Naive thymus-derived CD8-positive, alpha-beta T cell (primary cell): Measurements from ENCODE around the gene ICAM3. TPM values are rescaled to one million over a fixed set of nuclear protein-coding genes. Genes with fewer than 3 reads are reported as not detected.

ENCODE experiments used
- ATAC-seq, 2 donors: fragments of 150-1000 bp; cut with Tn5 transposase in 1 of 2; sonication (Bioruptor Pico), chemical (Tn5 transposase) in 1 of 2; 1 replicate in 1 of 2; 2 replicates in 1 of 2; pipeline ENCODE4 v1.10.0; 2021; ENCODE audit warnings: mild to moderate bottlenecking in 2 of 2, moderate library complexity in 2 of 2
- POLR2A ChIA-PET: fragments of 350-600 bp; sonication (Branson Sonifier 250); formaldehyde crosslinking; loops from one replicate; lab custom pipeline; 2021; ENCODE audit warnings: antibody characterized with exemption; lab: Charles Lee
- DNase-seq, 10 donors: peaks; one replicate each; pipeline versions ENCODE4 v3.0.0 to v3.0.0-alpha.2; 2020 to 2022
- H3K27ac Mint-ChIP-seq, 10 donors: one replicate each; pipeline ENCODE4 v1.8.0; 2020 to 2022; ENCODE audit warnings: mild to moderate bottlenecking in 10 of 10, mixed read lengths in 10 of 10, moderate library complexity in 4 of 10, inconsistent platforms in 1 of 10
- H3K27me3 Mint-ChIP-seq, 5 donors: one replicate each; pipeline ENCODE4 v1.8.0; 2021 to 2022; ENCODE audit warnings: mixed read lengths in 5 of 5
- H3K36me3 Mint-ChIP-seq, 3 donors: one replicate each; pipeline ENCODE4 v1.8.0; 2020 to 2022; ENCODE audit warnings: mixed read lengths in 3 of 3, mild to moderate bottlenecking in 2 of 3, inconsistent platforms in 1 of 3
- H3K4me1 Mint-ChIP-seq, 4 donors: one replicate each; pipeline ENCODE4 v1.8.0; 2021 to 2022; ENCODE audit warnings: mixed read lengths in 4 of 4
- H3K4me3 Mint-ChIP-seq, 10 donors: one replicate each; pipeline ENCODE4 v1.8.0; 2020 to 2022; ENCODE audit warnings: mild to moderate bottlenecking in 10 of 10, mixed read lengths in 10 of 10, moderate library complexity in 6 of 10, inconsistent platforms in 1 of 10
- H3K9me3 Mint-ChIP-seq, 9 donors: one replicate each; pipeline ENCODE4 v1.8.0; 2020 to 2022; ENCODE audit warnings: mixed read lengths in 9 of 9, mild to moderate bottlenecking in 3 of 9, inconsistent platforms in 1 of 9, moderate library complexity in 1 of 9
- polyA plus RNA-seq, 3 donors: library from polyadenylated mRNA; unstranded; fragments of 300-500 nt; fragmentation: Illumina TruSeq; gene quantifications; one replicate each; pipeline ENCODE4 v1.2.3, GENCODE V29; 2021
- total RNA-seq, 8 experiments: library from RNA in 2 of 8; stranded (reverse) in 2 of 8; gene quantifications; one replicate each; pipeline ENCODE4 v1.2.3 and lab custom pipeline; 2021 to 2026

Gene ICAM3
- total and polyA plus RNA-seq, 5 experiments from 2014 or later: 122 to 229 (median 214) TPM

DNA sequence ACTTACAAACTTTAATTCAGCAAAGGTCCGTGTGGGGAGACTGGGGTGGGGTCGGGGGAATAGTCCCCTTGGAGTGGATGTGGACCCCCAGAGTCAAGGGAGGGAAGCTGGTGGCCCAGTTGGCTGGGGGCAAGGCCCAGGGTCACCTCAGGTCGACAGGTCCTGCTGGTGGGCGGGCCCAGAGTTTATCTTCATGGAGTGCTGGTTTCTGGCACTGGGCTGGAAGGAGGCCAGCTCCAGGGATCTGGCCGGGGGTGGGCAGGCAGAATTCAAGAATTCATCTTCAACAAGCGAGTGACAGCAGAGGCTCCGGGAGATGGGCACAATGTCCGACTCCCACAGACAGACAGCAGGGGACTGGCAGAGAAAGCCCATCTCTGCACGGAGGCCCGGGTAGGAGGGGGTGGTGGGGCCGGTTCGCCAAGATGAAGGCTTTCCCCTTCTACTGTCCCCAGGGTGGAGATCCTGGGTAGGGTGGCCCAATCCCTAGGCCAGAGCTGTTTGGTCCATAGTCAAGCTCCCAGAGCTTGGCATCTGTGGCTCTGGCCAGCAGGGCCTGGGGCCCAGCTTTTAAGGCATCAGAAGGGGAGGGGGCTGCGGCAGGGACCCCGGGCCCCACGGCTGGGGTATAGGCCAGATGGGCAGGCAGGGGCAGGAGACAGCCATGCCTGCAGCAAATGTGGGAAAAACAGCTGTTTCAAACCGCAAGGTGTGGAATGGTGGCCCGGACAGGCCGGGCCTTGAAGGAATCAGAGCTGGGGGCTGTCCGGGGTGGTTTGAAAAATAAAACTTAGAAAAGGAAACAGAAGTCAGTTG lies 23.0 kb downstream of the ICAM3 start:
- POLR2A ChIA-PET: interaction anchor here (0.6 to 1.6 kb wide), 5 partner anchors 27 to 333 kb away, joined by 3 to 7 read pairs (median 3); partner anchors contain the start of gene ICAM5
- ATAC-seq: no peak
- Mint-ChIP-seq H3K4me3 (peak overlapping the region; percentile 83 to 93 (median 90)), H3K27ac (peak overlapping the region; percentile 58 to 97 (median 84)), H3K4me1 (peaks cover 4 to 24% (median 16%) of the 10 kb centered on the region in 4 donors), H3K27me3 (no peaks in the 10 kb centered on the region), H3K9me3 (no peaks in the 10 kb centered on the region), H3K36me3 (peaks cover 0 to 38% (median 8%) of the 10 kb centered on the region in 3 donors)
- DNase-seq: no peak

DNA sequence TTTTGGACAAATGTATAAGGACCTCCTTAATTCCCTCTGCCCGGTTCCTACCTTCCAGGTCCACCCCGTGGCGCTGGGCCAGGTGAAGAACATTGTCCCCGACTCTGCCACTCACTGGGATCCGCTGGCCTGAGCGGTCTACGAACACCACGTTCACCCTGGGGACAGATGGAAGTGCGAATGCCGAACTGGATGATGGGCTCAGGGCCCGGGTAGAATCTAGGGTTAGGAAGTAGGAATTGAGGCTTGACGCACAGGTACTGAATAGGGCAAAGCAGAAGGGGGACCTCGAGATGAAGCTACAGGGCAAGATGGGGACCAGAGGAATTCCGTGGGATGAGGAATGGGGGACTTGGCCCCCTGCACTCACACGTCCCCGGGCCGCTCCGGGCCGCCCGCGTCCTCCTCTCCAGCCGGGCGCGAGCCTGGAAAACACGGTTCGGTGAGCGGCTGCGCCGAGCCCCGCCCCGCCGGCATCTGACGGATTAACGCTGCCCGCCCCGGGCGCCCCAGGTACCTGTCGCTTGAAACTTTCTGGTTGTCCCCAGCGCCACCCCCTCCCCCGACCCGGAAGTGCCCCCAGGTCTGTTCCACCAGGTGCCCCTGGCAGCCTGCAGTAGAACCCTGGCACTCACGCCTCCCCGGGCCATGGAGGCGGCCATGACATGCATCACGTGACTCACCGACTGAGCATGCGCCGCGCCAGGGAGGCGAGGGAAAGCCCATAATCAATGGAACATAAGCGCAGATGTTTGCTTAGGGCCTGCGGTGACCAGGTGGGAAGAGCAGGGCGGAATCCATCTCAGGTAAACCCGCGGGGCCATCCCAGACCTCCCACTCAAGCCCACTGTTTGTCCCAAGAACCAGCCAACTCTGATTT lies 23.8 kb downstream of the ICAM3 start, which contains the start of gene FDX2:
TSS of gene FDX2 (minus strand) at position 681 of the 880 bp plus-strand sequence. CDS start at position 662, 19 bp downstream.
- no peaks in the 10 kb centered on the region for H3K27me3 Mint-ChIP-seq
- POLR2A ChIA-PET: interaction anchor here (0.5 to 1.6 kb wide), 6 partner anchors 26 to 81 kb away, joined by 3 to 7 read pairs (median 4); partner anchors contain the start of gene ICAM5
- ATAC-seq: peak; percentile 91 to 94

DNA sequence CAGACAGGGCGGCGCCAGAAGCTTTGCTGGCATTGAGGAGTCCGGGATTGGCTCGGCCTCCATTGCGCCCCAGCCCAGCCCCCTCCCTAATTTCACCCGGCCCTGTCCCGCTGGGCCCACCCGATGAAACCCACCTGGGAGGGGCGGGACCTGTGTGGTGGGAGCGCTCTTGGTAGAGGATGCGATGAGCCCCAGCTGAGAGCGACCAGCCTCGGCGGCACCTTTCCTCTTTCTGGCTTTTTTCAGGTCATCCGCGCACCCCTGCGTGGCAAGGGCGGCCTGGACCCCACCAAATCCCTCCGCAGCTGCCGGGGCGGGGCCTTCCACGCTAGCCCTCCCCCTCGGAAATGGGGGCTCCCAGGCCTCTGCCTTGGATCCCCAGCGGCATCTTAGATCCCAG lies 30.0 kb downstream of the ICAM3 start, which contains the start of gene ZGLP1:
TSS of gene ZGLP1 (minus strand) at position 393 of the 400 bp plus-strand sequence.
- DNase-seq (no peak), ATAC-seq (no peak)
- Mint-ChIP-seq H3K27me3 (no peaks in the 10 kb centered on the region), H3K4me3 (no peak within 1 kb of the TSS), H3K9me3 (no peaks in the 10 kb centered on the region), H3K4me1 (peaks cover 0 to 7% (median 2%) of the 10 kb centered on the region in 4 donors), H3K27ac (peak within 1 kb of the TSS in 1 of 10 donors; percentile 24), H3K36me3 (peaks cover 0 to 8% (median 0%) of the 10 kb centered on the region in 3 donors)
- POLR2A ChIA-PET: interaction anchor here (0.7 kb wide), 1 partner anchor 251 kb away, joined by 4 read pairs; no protein-coding TSS in a partner anchor

More for the DNA sequence above, 23.8 kb downstream of the ICAM3 start, which contains the start of gene FDX2:
- Mint-ChIP-seq H3K27ac (peak within 1 kb of the TSS; percentile 71 to 97 (median 87)), H3K9me3 (no peaks in the 10 kb centered on the region), H3K4me3 (peak within 1 kb of the TSS; percentile 83 to 93 (median 90)), H3K36me3 (peaks cover 0 to 44% (median 8%) of the 10 kb centered on the region in 3 donors), H3K4me1 (peaks cover 4 to 24% (median 16%) of the 10 kb centered on the region in 4 donors)
- DNase-seq: peak; percentile 82 to 95 (median 87)

DNA sequence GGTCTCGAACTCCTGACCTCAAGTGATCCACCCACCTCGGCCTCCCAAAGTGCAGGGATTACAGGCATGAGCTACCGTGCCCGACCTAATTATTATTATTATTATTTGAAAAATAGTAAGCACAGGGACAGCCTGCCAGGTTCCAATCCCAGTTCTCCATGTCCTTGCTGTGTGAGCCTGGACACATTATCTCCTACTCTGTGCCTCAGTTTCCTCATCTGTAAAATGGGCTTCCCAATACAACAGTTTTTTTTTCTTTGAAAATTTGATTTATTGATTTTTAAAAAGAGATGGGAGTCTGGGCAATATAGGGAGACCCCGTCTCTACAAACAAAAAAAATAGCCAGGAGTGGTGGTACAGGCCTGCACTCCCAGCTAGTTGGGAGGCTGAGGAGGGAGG lies 33.1 kb downstream of the ICAM3 start:
- Mint-ChIP-seq H3K27ac (no peak overlapping the region), H3K9me3 (no peaks in the 10 kb centered on the region), H3K27me3 (peaks cover 0 to 5% (median 3%) of the 10 kb centered on the region in 5 donors), H3K36me3 (peaks cover 0 to 8% (median 1%) of the 10 kb centered on the region in 3 donors), H3K4me1 (peaks cover 0 to 3% (median 0%) of the 10 kb centered on the region in 4 donors), H3K4me3 (no peak overlapping the region)
- no peak for DNase-seq
- POLR2A ChIA-PET: interaction anchor here (0.6 to 1.4 kb wide), 2 partner anchors 36 to 70 kb away, joined by 3 to 4 read pairs; partner anchors contain the start of gene ICAM1
- no peak for ATAC-seq

DNA sequence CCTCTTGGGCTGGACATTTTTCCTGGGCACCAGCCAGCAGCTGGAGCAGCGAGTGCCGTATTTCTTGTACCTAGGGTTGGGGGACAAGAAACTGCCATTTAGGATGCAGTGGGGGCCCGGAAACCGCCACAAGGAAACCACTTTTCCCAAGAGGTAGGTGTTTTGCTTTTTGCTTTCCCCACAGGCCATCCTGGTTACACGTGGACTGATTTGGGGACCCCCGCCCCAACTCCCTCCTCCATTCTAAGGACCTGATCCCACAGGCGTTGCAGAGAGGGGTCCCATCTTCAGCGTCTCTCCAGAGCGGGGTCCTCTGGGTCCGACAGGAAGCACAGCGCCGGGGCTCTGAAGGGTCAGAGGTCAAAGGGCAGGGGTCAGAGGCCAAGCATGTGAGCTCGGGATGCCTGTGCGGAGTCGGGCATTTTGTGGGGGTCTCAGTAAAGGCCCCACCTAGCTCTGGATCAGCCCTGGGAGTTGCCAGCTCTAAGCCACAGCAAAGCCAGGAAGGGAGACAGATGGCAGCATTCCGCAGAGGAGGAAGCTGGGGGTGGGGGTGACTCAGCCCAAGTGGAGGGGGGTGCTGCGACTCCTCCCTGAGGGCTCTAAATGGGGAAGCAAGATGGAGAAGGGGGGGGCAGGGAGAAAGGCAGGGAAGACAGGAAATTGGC lies 34.2 kb downstream of the ICAM3 start:
- H3K4me1 Mint-ChIP-seq: peaks cover 0 to 3% (median 0%) of the 10 kb centered on the region in 4 donors
- ATAC-seq (no peak), DNase-seq (no peak)
- peaks cover 0 to 6% (median 3%) of the 10 kb centered on the region in 5 donors for H3K27me3 Mint-ChIP-seq
- POLR2A ChIA-PET: interaction anchor here (0.6 to 1.4 kb wide), 2 partner anchors 35 to 192 kb away, joined by 4 to 5 read pairs; partner anchors contain the start of gene ICAM1
- H3K4me3 Mint-ChIP-seq: no peak overlapping the region
- H3K9me3 Mint-ChIP-seq: no peaks in the 10 kb centered on the region
- peaks cover 0 to 2% (median 1%) of the 10 kb centered on the region in 3 donors for H3K36me3 Mint-ChIP-seq
- H3K27ac Mint-ChIP-seq: no peak overlapping the region

DNA sequence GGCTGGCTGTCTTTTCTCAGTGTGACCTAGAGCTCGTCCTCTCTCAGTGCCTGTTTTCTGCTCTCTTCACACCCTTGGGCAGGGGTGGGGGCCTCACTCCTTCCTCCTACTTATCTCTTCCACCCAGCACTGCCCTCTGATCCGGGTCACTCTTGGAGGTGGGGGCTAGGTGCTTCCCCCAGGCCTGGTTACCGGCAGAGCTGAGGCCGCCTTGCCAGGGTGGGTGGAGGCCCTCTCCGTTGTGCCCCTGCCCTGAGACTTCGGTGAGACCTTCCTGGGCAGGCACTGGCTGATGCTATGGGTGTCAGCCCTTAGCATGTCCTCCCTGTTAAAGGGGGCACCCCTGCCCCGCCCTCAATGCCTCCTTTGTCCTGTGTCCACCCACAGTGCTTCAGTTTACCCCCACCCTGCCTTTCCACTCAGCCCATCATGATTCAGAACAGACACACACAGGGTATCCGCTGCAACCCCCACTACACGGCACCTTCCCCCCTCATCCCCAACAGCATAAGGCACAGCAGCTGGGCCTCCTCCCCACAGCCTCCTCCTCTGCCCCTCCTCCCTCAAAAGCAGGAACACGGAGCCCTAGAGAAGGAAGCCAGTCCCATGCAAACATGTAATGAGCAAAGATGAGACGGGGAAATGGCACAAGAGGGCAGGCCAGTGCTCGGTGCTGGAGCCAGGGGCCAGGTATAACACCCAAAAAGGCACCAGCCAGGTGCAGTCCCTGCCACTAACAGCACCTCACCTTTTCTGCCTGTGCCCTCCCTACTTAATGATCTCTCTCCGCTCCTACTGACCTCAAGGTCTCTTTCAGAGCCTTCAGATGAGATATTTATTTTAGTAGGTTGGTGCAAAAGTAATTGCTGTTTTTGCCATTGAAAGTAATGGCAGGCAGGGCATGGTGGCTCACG lies 39.6 kb downstream of the ICAM3 start:
- POLR2A ChIA-PET: no interaction called here

DNA sequence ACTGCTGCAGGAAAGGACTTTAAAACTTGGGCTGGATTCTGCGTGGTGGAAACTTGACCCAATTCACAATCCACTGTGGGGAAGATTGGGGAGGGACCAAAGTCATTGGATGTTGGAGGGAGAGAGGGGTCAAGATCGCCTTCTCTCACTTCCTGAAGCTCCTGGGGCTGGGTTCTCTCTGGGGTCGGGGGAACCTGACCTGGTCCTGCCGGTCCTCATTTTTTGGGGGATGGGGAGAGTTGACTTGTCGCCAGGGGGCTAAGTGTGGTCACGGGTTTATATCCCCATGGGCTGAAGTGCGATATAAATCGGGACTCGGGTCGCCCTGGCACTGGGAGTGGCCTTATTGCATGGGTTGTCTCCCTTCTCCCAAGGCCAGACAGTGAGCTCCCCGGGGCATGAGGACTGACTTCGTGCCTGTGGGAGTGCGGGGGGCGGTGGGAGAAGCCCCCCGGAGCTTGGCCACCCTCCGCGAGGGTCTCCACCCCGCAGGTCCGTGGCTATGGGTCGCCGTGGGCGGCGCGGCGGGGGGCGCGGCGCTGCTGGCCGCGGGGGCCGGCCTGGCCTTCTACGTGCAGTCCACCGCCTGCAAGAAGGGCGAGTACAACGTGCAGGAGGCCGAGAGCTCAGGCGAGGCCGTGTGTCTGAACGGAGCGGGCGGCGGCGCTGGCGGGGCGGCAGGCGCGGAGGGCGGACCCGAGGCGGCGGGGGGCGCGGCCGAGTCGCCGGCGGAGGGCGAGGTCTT lies 43.4 kb downstream of the ICAM3 start:
- H3K27ac Mint-ChIP-seq: peak overlapping the region in 5 of 10 donors; percentile 18 to 80 (median 52)
- H3K27me3 Mint-ChIP-seq: peaks cover 13 to 48% (median 23%) of the 10 kb centered on the region in 5 donors

More for the DNA sequence above, 39.6 kb downstream of the ICAM3 start:
- Mint-ChIP-seq H3K4me1 (peaks cover 7 to 15% (median 9%) of the 10 kb centered on the region in 4 donors), H3K4me3 (no peak overlapping the region), H3K36me3 (peaks cover 0 to 1% (median 0%) of the 10 kb centered on the region in 3 donors), H3K9me3 (no peaks in the 10 kb centered on the region), H3K27me3 (peaks cover 4 to 16% (median 9%) of the 10 kb centered on the region in 5 donors), H3K27ac (no peak overlapping the region)
- DNase-seq (no peak), ATAC-seq (no peak)

DNA sequence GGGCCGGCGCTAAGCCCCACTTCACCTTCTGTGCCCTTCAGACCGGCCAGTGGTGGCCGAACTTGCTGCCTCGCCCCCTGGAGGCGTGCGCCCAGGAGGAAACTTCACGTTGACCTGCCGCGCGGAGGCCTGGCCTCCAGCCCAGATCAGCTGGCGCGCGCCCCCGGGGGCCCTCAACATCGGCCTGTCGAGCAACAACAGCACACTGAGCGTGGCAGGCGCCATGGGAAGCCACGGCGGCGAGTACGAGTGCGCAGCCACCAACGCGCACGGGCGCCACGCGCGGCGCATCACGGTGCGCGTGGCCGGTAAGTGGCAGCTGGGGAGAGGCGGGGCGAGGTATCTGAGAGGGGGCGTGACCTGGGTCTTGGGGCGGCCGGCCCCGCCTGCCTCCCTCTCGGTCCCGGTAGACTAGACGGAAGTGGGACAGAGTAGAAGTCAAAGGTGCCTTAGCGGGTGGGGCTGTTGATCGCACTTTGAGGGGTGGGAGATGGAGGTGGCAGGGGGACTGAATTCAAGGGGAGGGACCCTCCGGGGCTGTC lies 44.0 kb downstream of the ICAM3 start:
- Mint-ChIP-seq H3K4me3 (peak overlapping the region; percentile 65 to 91 (median 85)), H3K4me1 (peaks cover 21 to 50% (median 42%) of the 10 kb centered on the region in 4 donors), H3K27ac (peak overlapping the region in 7 of 10 donors; percentile 18 to 80 (median 52)), H3K9me3 (peaks cover 0 to 2% (median 0%) of the 10 kb centered on the region in 9 donors), H3K27me3 (peaks cover 16 to 54% (median 28%) of the 10 kb centered on the region in 5 donors), H3K36me3 (peaks cover 0 to 4% (median 0%) of the 10 kb centered on the region in 3 donors)
- POLR2A ChIA-PET: interaction anchor here (0.6 to 1.8 kb wide), 3 partner anchors 25 to 85 kb away, joined by 3 to 5 read pairs (median 4); partner anchors contain the start of gene TYK2
- ATAC-seq (peak; percentile 60 to 61), DNase-seq (peak; percentile 46 to 81 (median 60))

More for the DNA sequence above, 43.4 kb downstream of the ICAM3 start:
- ATAC-seq: no peak
- peaks cover 0 to 2% (median 0%) of the 10 kb centered on the region in 9 donors for H3K9me3 Mint-ChIP-seq
- POLR2A ChIA-PET: interaction anchor here (0.6 to 1.8 kb wide), 3 partner anchors 26 to 85 kb away, joined by 3 to 5 read pairs (median 4); partner anchors contain the start of gene TYK2
- H3K4me3 Mint-ChIP-seq: peak overlapping the region; percentile 65 to 91 (median 85)
- peaks cover 0 to 4% (median 0%) of the 10 kb centered on the region in 3 donors for H3K36me3 Mint-ChIP-seq
- DNase-seq: no peak
- H3K4me1 Mint-ChIP-seq: peaks cover 16 to 44% (median 36%) of the 10 kb centered on the region in 4 donors

DNA sequence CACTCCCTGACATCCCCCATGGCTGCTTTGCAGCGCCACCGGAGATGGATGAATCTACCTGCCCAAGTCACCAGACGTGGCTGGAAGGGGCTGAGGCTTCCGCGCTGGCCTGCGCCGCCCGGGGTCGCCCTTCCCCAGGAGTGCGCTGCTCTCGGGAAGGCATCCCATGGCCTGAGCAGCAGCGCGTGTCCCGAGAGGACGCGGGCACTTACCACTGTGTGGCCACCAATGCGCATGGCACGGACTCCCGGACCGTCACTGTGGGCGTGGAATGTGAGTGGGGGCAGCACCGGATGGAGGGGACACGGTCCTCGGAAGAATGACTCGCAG lies 45.1 kb downstream of the ICAM3 start:
- Mint-ChIP-seq H3K27me3 (peaks cover 16 to 61% (median 32%) of the 10 kb centered on the region in 5 donors), H3K36me3 (peaks cover 0 to 4% (median 0%) of the 10 kb centered on the region in 3 donors), H3K4me3 (peak overlapping the region in 9 of 10 donors; percentile 4 to 91 (median 60)), H3K9me3 (peaks cover 0 to 2% (median 0%) of the 10 kb centered on the region in 9 donors), H3K27ac (peak overlapping the region in 1 of 10 donors; percentile 18), H3K4me1 (peaks cover 24 to 54% (median 49%) of the 10 kb centered on the region in 4 donors)
- DNase-seq: no peak
- no peak for ATAC-seq
- POLR2A ChIA-PET: interaction anchor here (1.5 to 1.9 kb wide), 2 partner anchors 23 to 39 kb away, joined by 3 to 5 read pairs; partner anchors contain the start of genes ICAM1 and RAVER1
